SK-N-SH (cell line): Measurements from ENCODE around the gene DNAJB1.

Source experiments
- CTCF ChIP-seq: fragments of 200-600 bp; sonication (generic); IDR thresholded peaks from 2 replicates; pipeline ENCODE4 v1.6.1; 2017; ENCODE audit warnings: antibody characterized with exemption, mild to moderate bottlenecking, moderate library complexity
- ELF1 ChIP-seq: IDR thresholded peaks from 2 replicates; pipeline ENCODE4 v1.4.0; 2012
- EP300 ChIP-seq, 2 experiments: IDR thresholded peaks; 2 replicates each; pipeline versions ENCODE4 v1.4.0 to v1.6.1; 2012; ENCODE audit warnings: borderline replicate concordance in 1 of 2, low read depth in 1 of 2, low read length in 1 of 2
- FOXM1 ChIP-seq: IDR thresholded peaks from 2 replicates; pipeline ENCODE4 v1.4.0; 2012; ENCODE audit warnings: low read depth, mild to moderate bottlenecking
- RCOR1 ChIP-seq: fragments of 150-350 bp; IDR thresholded peaks from 2 replicates; pipeline ENCODE4 v1.6.1; 2017; ENCODE audit warnings: antibody characterized with exemption, low read length
- RFX5 ChIP-seq: IDR thresholded peaks from 2 replicates; pipeline ENCODE4 v1.6.1; 2012; ENCODE audit warnings: mild to moderate bottlenecking, improper control_type of control experiment, low read length
- SMC3 ChIP-seq: IDR thresholded peaks from 2 replicates; pipeline ENCODE4 v1.6.1; 2012; ENCODE audit warnings: low read depth, low read length, improper control_type of control experiment
- TCF12 ChIP-seq: IDR thresholded peaks from 2 replicates; pipeline ENCODE4 v1.4.0; 2012
- TF ChIP-seq, protein P1 (sequence below): fragments of 150-350 bp; IDR thresholded peaks from 2 replicates; pipeline ENCODE4 v1.6.1; 2016; ENCODE audit warnings: mild to moderate bottlenecking, low read depth, low read length

DNA sequence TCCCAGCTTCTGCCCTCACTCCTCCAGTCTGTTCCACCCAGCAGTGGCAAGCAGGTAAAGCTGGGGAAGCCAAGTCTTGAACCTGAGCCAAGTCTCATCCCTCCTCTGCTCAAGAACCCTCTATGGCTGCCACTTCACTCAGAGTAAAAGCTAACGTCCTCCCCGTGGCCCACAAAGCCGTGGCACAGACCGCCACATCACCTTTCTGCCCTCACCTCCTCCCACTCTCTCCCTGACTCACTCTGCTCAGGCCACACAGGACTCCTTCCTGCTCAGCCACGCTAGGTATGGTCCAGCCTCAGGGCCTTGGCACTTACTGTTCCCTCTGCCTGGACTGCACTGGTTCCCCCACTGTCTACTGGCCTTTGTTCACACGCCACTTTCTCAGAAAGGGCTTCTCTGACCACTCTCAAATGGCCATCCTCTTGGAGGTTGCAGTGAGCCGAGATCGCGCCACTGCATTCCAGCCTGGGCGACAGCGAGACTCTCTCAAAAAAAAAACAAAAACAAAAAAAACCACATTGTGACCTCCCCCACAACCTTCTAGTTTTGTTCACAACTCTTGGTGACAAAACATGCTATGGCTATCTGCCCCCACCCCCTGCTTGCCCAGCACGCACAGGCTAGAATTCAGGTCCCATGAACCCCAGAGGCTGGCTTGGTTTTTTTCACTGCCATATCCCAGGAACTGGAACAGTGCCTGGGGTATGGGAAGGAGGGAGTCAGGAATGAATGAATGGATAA is 37.9 kb upstream of the DNAJB1 start:
- TF ChIP-seq CTCF (no peak), EP300 (IDR thresholded peaks at IDR 0.05; ENCODE audit: borderline replicate concordance in 1 of 2, low read depth in 1 of 2, low read length in 1 of 2) (no peak), FOXM1 (no peak), ELF1 (no peak), RCOR1 (no peak), SMC3 (no peak), TCF12 (no peak), RFX5 (no peak)
- TF ChIP-seq, protein P1, sequence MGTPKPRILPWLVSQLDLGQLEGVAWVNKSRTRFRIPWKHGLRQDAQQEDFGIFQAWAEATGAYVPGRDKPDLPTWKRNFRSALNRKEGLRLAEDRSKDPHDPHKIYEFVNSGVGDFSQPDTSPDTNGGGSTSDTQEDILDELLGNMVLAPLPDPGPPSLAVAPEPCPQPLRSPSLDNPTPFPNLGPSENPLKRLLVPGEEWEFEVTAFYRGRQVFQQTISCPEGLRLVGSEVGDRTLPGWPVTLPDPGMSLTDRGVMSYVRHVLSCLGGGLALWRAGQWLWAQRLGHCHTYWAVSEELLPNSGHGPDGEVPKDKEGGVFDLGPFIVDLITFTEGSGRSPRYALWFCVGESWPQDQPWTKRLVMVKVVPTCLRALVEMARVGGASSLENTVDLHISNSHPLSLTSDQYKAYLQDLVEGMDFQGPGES, result no peak
